Glutamatergic neuron (in vitro differentiated cells): ENCODE results near the gene TOM1L2. TPM values are rescaled to one million over a fixed set of nuclear protein-coding genes. Genes with fewer than 3 reads are reported as not detected.

Experiments used
- DNase-seq: peaks from one replicate; pipeline ENCODE4 v3.0.0; 2022
- H3K27ac Mint-ChIP-seq: one replicate; pipeline ENCODE4 v1.8.0; 2020; ENCODE audit warnings: mild to moderate bottlenecking, mixed read lengths, inconsistent platforms; ENCODE audit not compliant: unreplicated experiment
- H3K27me3 Mint-ChIP-seq: one replicate; pipeline ENCODE4 v1.8.0; 2020; ENCODE audit warnings: mild to moderate bottlenecking, moderate library complexity, mixed read lengths, inconsistent platforms; ENCODE audit not compliant: unreplicated experiment
- H3K36me3 Mint-ChIP-seq: one replicate; pipeline ENCODE4 v1.8.0; 2020; ENCODE audit warnings: mild to moderate bottlenecking, mixed read lengths, inconsistent platforms; ENCODE audit not compliant: unreplicated experiment
- H3K4me1 Mint-ChIP-seq: one replicate; pipeline ENCODE4 v1.8.0; 2020; ENCODE audit warnings: mild to moderate bottlenecking, low read depth, mixed read lengths, inconsistent platforms; ENCODE audit not compliant: unreplicated experiment
- H3K4me3 Mint-ChIP-seq: one replicate; pipeline ENCODE4 v1.8.0; 2020; ENCODE audit warnings: mild to moderate bottlenecking, mixed read lengths, inconsistent platforms; ENCODE audit not compliant: unreplicated experiment
- H3K9me3 Mint-ChIP-seq: one replicate; pipeline ENCODE4 v1.8.0; 2020; ENCODE audit warnings: mild to moderate bottlenecking, moderate library complexity, mixed read lengths, inconsistent platforms; ENCODE audit not compliant: unreplicated experiment
- total RNA-seq: library from RNA; stranded (reverse); fragmentation: NEBNext Ultra II Directional; extraction: Animal tissue kit (Norgen Biotek cat#: 25700); gene quantifications from one replicate; pipeline ENCODE4 v1.2.1, GENCODE V29; 2021; ENCODE audit not compliant: unreplicated experiment
- TF ChIP-seq, protein P1 (sequence below): fragments of 200-600 bp; sonication (generic); IDR thresholded peaks from one replicate; pipeline ENCODE4 v1.5.0; 2021; ENCODE audit not compliant: partially characterized antibody, unreplicated experiment

The TOM1L2 gene
- total RNA-seq, 1 donor from 2014 or later, result 62.8 TPM

DNA sequence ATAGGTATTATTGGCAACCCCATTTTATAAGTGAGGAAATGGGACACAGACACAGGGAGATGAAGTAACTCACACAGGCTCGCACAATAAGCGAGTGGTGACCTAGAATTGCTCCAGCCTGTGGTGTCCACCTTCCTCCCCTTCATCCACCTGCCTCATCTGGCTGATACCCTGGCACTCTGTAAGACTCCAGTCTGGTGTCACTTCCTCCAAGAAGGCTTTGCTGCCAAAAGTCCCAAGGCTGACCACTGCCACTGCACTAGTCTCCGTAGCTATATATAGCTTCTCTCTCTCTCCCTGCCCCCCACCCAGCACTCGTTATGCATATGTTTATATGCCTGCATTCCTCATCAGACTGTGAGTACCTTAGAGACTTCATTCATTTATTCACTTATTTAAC, 69.3 kb downstream of the TOM1L2 start:
- Mint-ChIP-seq H3K27me3 (no peaks in the 10 kb centered on the region), H3K9me3 (peaks cover 5% of the 10 kb centered on the region), H3K4me3 (no peak overlapping the region), H3K27ac (no peak overlapping the region), H3K4me1 (peaks cover 25% of the 10 kb centered on the region), H3K36me3 (peaks cover 9% of the 10 kb centered on the region)
- TF ChIP-seq, protein P1, sequence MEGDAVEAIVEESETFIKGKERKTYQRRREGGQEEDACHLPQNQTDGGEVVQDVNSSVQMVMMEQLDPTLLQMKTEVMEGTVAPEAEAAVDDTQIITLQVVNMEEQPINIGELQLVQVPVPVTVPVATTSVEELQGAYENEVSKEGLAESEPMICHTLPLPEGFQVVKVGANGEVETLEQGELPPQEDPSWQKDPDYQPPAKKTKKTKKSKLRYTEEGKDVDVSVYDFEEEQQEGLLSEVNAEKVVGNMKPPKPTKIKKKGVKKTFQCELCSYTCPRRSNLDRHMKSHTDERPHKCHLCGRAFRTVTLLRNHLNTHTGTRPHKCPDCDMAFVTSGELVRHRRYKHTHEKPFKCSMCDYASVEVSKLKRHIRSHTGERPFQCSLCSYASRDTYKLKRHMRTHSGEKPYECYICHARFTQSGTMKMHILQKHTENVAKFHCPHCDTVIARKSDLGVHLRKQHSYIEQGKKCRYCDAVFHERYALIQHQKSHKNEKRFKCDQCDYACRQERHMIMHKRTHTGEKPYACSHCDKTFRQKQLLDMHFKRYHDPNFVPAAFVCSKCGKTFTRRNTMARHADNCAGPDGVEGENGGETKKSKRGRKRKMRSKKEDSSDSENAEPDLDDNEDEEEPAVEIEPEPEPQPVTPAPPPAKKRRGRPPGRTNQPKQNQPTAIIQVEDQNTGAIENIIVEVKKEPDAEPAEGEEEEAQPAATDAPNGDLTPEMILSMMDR, result no peak
- no peak for DNase-seq

DNA sequence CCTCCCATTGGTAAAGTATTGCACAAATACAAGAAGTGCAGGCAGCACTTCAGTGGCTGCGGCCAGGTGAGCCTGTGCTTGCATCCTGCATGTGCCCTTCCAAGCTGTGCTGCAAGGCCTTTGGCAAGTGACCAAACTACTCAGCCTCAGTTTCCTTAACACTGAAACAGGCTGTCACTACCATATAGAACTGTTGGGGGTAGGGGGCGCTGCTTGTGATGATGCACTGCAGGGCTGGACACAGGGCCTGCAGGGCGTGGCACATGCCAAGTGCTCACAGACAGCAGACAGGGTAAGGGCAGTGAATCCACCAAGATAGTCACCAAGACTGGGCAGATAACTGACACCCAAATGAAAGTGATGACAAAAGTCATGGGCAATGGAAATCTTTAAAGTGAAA, 69.8 kb downstream of the TOM1L2 start:
- Mint-ChIP-seq H3K4me1 (peaks cover 21% of the 10 kb centered on the region), H3K27me3 (no peaks in the 10 kb centered on the region), H3K4me3 (no peak overlapping the region), H3K36me3 (peaks cover 9% of the 10 kb centered on the region), H3K9me3 (peaks cover 5% of the 10 kb centered on the region), H3K27ac (no peak overlapping the region)
- DNase-seq, result no peak
- TF ChIP-seq, protein P1, result no peak

DNA sequence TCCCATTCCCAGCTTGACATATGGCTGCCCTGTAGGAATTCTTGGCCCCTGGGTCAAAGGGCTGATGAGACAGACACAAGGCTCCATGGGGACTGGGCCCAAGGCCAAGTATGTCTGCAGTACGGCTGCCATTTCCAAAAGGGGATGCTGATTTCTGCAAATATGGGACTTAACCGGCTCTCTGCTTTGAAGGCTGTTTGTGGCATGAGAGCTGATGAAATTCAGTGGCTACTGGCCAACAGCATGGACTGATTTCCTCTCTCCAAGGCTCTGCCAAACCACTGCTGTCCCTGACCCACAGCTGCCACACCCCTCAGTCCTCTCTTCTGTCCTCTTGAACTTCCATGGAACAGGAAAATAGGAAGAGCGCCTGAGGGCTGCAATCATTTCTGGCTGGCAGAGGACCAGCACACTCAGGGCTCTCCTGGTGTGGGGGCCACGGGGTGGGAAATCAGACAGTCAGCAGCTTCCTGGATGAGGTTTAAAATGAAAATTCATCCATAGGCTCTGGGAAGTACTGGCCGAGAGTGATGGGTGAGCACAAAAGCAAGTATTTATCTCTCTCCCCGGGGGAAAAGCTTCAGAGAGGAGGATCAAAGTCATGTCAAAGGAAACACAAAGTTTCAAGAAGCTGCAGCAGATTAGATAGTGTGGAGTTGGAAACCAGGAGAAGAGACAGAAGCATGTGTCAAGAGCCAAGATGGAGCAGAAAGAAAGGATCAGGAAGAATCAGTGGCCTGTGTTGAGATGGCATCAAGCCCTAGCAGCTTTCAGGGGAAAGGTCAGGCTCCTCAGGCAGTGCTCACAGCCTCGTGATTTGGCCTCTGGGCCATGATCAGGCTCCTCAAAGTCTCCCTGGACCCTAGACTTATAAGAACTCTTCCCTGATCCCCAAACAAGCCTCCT, 71.3 kb downstream of the TOM1L2 start:
- H3K4me1 Mint-ChIP-seq, result peaks cover 13% of the 10 kb centered on the region
- no peak overlapping the region for H3K4me3 Mint-ChIP-seq
- TF ChIP-seq, protein P1, result no peak
- H3K36me3 Mint-ChIP-seq, result peaks cover 7% of the 10 kb centered on the region
- H3K9me3 Mint-ChIP-seq, result peaks cover 3% of the 10 kb centered on the region
- DNase-seq, result no peak
- no peaks in the 10 kb centered on the region for H3K27me3 Mint-ChIP-seq
- no peak overlapping the region for H3K27ac Mint-ChIP-seq

DNA sequence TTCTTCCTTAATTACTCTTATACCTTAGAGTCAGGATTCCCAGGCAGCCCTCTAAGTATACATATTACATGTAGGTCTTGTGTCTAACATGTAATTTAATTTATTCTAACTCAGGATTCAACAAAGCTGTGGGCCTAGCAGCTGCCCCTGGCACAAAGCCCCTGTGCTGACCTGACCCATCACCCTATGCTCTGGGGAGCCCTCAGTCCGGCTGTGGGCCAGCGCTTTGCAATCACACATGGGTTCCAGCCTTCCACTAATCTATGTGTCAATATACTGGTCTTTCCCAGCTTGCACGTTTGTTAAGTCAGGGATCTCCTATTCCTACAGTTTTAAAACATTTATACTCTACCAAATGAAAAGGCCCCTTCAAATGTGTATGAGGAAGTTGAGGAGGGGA, 72.7 kb downstream of the TOM1L2 start:
- peaks cover 13% of the 10 kb centered on the region for H3K4me1 Mint-ChIP-seq
- TF ChIP-seq, protein P1, result no peak
- no peak overlapping the region for H3K27ac Mint-ChIP-seq
- no peak overlapping the region for H3K4me3 Mint-ChIP-seq
- peaks cover 1% of the 10 kb centered on the region for H3K9me3 Mint-ChIP-seq
- no peaks in the 10 kb centered on the region for H3K36me3 Mint-ChIP-seq
- no peaks in the 10 kb centered on the region for H3K27me3 Mint-ChIP-seq
- DNase-seq, result no peak

DNA sequence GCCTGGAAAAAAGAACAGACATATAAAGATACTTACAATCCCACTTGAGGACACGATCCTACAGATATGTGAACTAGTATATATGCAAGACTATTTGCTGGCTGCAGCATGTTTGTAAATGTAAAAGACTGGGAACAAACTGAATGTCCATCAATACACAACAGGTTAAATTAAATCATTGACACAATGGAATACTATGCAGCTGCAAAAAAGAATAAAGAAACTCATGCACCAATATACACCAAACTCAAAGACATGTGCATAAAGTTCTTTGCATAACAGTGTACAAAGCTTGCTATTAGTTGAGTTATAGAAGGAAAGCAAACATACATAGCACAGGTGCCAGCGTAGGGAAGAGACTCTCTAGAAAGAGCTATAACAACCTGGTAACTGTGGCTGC, 73.5 kb downstream of the TOM1L2 start:
- H3K27ac Mint-ChIP-seq, result no peak overlapping the region
- peaks cover 1% of the 10 kb centered on the region for H3K9me3 Mint-ChIP-seq
- H3K27me3 Mint-ChIP-seq, result no peaks in the 10 kb centered on the region
- no peak overlapping the region for H3K4me3 Mint-ChIP-seq
- DNase-seq, result no peak
- H3K4me1 Mint-ChIP-seq, result peaks cover 17% of the 10 kb centered on the region
- no peaks in the 10 kb centered on the region for H3K36me3 Mint-ChIP-seq
- TF ChIP-seq, protein P1, result no peak
